Measurements from ENCODE around the gene C1orf210. TPM values are rescaled to one million over a fixed set of nuclear protein-coding genes. Genes with fewer than 3 reads are reported as not detected.

Gene C1orf210
- total RNA-seq, 3 donors from 2014 or later (not counting 1 experiment from before 2014, with no cell fraction given), result not detected

- no peak for TF ChIP-seq CTCF (IDR thresholded peaks at IDR 0.05)
- WGBS (ENCODE audit: insufficient coverage), result 94% methylated on average over 16 of the region's 16 CpGs
- no peak overlapping the region for H3K4me3 Mint-ChIP-seq
- no peaks in the 10 kb centered on the region for H3K9me3 Mint-ChIP-seq
- DNase-seq, result no peak
- H3K4me1 ChIP-seq (ENCODE audit: control insufficient read depth, insufficient read depth, low read length), result no peaks in the 10 kb centered on the region
- peaks cover 0 to 12% of the 10 kb centered on the region in 2 donors for H3K4me1 Mint-ChIP-seq
- H3K27me3 Mint-ChIP-seq (ENCODE audit: low read depth in 2 of 2), result no peaks in the 10 kb centered on the region
- H3K27ac ChIP-seq (ENCODE audit: low read length), result no peak overlapping the region
- intact Hi-C loops (cut with micrococcal nuclease), result no loop called here
- no peak overlapping the region for H3K4me3 ChIP-seq (ENCODE audit: low read length)
- H3K27me3 ChIP-seq (ENCODE audit: control insufficient read depth, insufficient read depth, low read length), result no peaks in the 10 kb centered on the region
- H3K36me3 ChIP-seq (ENCODE audit: control insufficient read depth, insufficient read depth, low read length), result no peaks in the 10 kb centered on the region
- no peaks in the 10 kb centered on the region for H3K9me3 ChIP-seq (ENCODE audit: control insufficient read depth, insufficient read depth, low read length)
- no peaks in the 10 kb centered on the region for H3K36me3 Mint-ChIP-seq
- peak overlapping the region in 1 of 2 donors; percentile 35 for H3K27ac Mint-ChIP-seq
- ATAC-seq, result no peak
These were observed 31.5 kb upstream of the C1orf210 start for GRCh38 chr1:43316738-43317520.

GRCh38 chr1:43315963-43316737 is 30.8 kb upstream of the C1orf210 start:
- Mint-ChIP-seq H3K9me3 (no peaks in the 10 kb centered on the region), H3K36me3 (no peaks in the 10 kb centered on the region), H3K4me1 (peaks cover 0 to 12% of the 10 kb centered on the region in 2 donors), H3K4me3 (no peak overlapping the region), H3K27ac (no peak overlapping the region), H3K27me3 (ENCODE audit: low read depth in 2 of 2) (no peaks in the 10 kb centered on the region)
- intact Hi-C loops (cut with micrococcal nuclease), result no loop called here
- H3K4me3 ChIP-seq (ENCODE audit: low read length), result no peak overlapping the region
- no peaks in the 10 kb centered on the region for H3K36me3 ChIP-seq (ENCODE audit: control insufficient read depth, insufficient read depth, low read length)
- WGBS (ENCODE audit: insufficient coverage), result 87% methylated on average over 10 of the region's 10 CpGs
- ATAC-seq (no peak), DNase-seq (no peak)
- H3K27me3 ChIP-seq (ENCODE audit: control insufficient read depth, insufficient read depth, low read length), result no peaks in the 10 kb centered on the region
- TF ChIP-seq CTCF (IDR thresholded peaks at IDR 0.05), result no peak
- H3K9me3 ChIP-seq (ENCODE audit: control insufficient read depth, insufficient read depth, low read length), result no peaks in the 10 kb centered on the region
- H3K27ac ChIP-seq (ENCODE audit: low read length), result no peak overlapping the region
- no peaks in the 10 kb centered on the region for H3K4me1 ChIP-seq (ENCODE audit: control insufficient read depth, insufficient read depth, low read length)

- Histone ChIP-seq H3K4me1 (ENCODE audit: control insufficient read depth, insufficient read depth, low read length) (no peaks in the 10 kb centered on the region), H3K36me3 (ENCODE audit: control insufficient read depth, insufficient read depth, low read length) (no peaks in the 10 kb centered on the region), H3K27ac (ENCODE audit: low read length) (no peak overlapping the region), H3K9me3 (ENCODE audit: control insufficient read depth, insufficient read depth, low read length) (no peaks in the 10 kb centered on the region), H3K27me3 (ENCODE audit: control insufficient read depth, insufficient read depth, low read length) (no peaks in the 10 kb centered on the region), H3K4me3 (ENCODE audit: low read length) (no peak overlapping the region)
- Mint-ChIP-seq H3K36me3 (no peaks in the 10 kb centered on the region), H3K27ac (no peak overlapping the region), H3K27me3 (ENCODE audit: low read depth in 2 of 2) (no peaks in the 10 kb centered on the region), H3K4me3 (no peak overlapping the region), H3K4me1 (peaks cover 0 to 12% of the 10 kb centered on the region in 2 donors), H3K9me3 (no peaks in the 10 kb centered on the region)
- no peak for TF ChIP-seq CTCF (IDR thresholded peaks at IDR 0.05)
- ATAC-seq, result no peak
- WGBS (ENCODE audit: insufficient coverage), result 92% methylated on average over 2 of the region's 3 CpGs
- intact Hi-C loops (cut with micrococcal nuclease), result no loop called here
- no peak for DNase-seq
These were observed 30.1 kb upstream of the C1orf210 start for GRCh38 chr1:43315481-43315880.

Measured in natural killer cell (primary cell).